Spleen (tissue), 11 donors: Measurements from ENCODE around the gene CHST2. TPM values are rescaled to one million over a fixed set of nuclear protein-coding genes. Genes with fewer than 3 reads are reported as not detected.

Experiments
- DNase-seq: peaks from one replicate; pipeline ENCODE4 v3.0.0-alpha.2; 2020
- H3K27ac ChIP-seq, 8 donors: fragments of 200-600 bp; sonication (generic) in 7 of 8; 1 replicate in 4 of 8; 2 replicates in 4 of 8; pipeline versions ENCODE4 v1.5.0 to v1.8.0; 2016 to 2021; ENCODE audit warnings: inconsistent platforms in 4 of 8, mild to moderate bottlenecking in 4 of 8, moderate library complexity in 1 of 8
- H3K27me3 ChIP-seq, 7 donors: fragments of 200-600 bp; sonication (generic) in 6 of 7; replicated peaks in 1 of 7; 1 replicate in 4 of 7; 2 replicates in 3 of 7; pipeline versions ENCODE4 v1.5.0 to v1.8.0; 2016 to 2021; ENCODE audit warnings: inconsistent platforms in 3 of 7, mild to moderate bottlenecking in 1 of 7
- H3K36me3 ChIP-seq, 6 donors: fragments of 200-600 bp; sonication (generic) in 5 of 6; 1 replicate in 4 of 6; 2 replicates in 2 of 6; pipeline versions ENCODE4 v1.5.0 to v1.8.0; 2016 to 2021; ENCODE audit warnings: inconsistent platforms in 2 of 6
- H3K4me1 ChIP-seq, 6 donors: fragments of 200-600 bp; sonication (generic) in 5 of 6; 1 replicate in 3 of 6; 2 replicates in 3 of 6; pipeline versions ENCODE4 v1.5.0 to v1.8.0; 2016 to 2021; ENCODE audit warnings: inconsistent platforms in 3 of 6
- H3K4me3 ChIP-seq, 8 donors: fragments of 200-600 bp; sonication (generic) in 7 of 8; 1 replicate in 4 of 8; 2 replicates in 4 of 8; pipeline versions ENCODE4 v1.5.0 to v1.8.0; 2016 to 2021; ENCODE audit warnings: inconsistent platforms in 4 of 8, mild to moderate bottlenecking in 4 of 8, moderate library complexity in 2 of 8
- H3K9me3 ChIP-seq, 8 donors: fragments of 200-600 bp; sonication (generic) in 7 of 8; 1 replicate in 4 of 8; 2 replicates in 4 of 8; pipeline versions ENCODE4 v1.5.0 to v1.8.0; 2016 to 2021; ENCODE audit warnings: inconsistent platforms in 4 of 8
- CTCF ChIP-seq, 11 experiments: fragments of 200-600 bp in 7 of 11; fragments of 450-650 bp in 4 of 11; sonication (generic) in 4 of 11; IDR thresholded peaks in 8 of 11; conservative IDR thresholded peaks in 3 of 11; 1 replicate in 7 of 11; 2 replicates in 4 of 11; pipeline versions ENCODE4 v1.4.0 to v1.8.0; 2016 to 2021; ENCODE audit warnings: antibody characterized with exemption in 11 of 11, inconsistent platforms in 4 of 11, mild to moderate bottlenecking in 1 of 11
- POLR2A ChIP-seq, 3 donors: fragments of 450-650 bp; IDR thresholded peaks; one replicate each; pipeline ENCODE4 v1.5.1; 2017; ENCODE audit warnings: antibody characterized with exemption in 3 of 3, mild to moderate bottlenecking in 1 of 3
- POLR2AphosphoS5 ChIP-seq, 3 donors: sonication (generic); formaldehyde crosslinking; IDR thresholded peaks; one replicate each; pipeline ENCODE4 v1.5.1; 2017; ENCODE audit warnings: antibody characterized with exemption in 3 of 3
- WGBS, 5 donors: extraction: QIAGEN DNeasy Blood & Tissue Kit in 3 of 5; methylation state at CpG; one replicate each; pipeline versions ENCODE4 v1.1.5 to v1.1.7; 2013 to 2018; 5-methylcytosine and 5-hydroxymethylcytosine counted together
- intact Hi-C: fragments of 100-400 bp; cut with DNase I; formaldehyde crosslinking; loops from one replicate; pipeline ENCODE4 v1.15.0; 2023; ENCODE audit warnings: low total_unique reads
- polyA plus RNA-seq, 3 donors: library from polyadenylated mRNA; stranded (reverse); fragments of 200-250 nt; gene quantifications; one replicate each; pipeline ENCODE4 v1.2.1, GENCODE V29; 2013
- total RNA-seq, 7 donors: library from RNA; depleted of rRNA in 3 of 7; stranded (reverse); fragments of >200 nt in 3 of 7; fragmentation: NEBNext Ultra II Directional in 4 of 7; extraction: Animal tissue kit (Norgen Biotek cat#: 25700) in 4 of 7; gene quantifications; one replicate each; pipeline versions ENCODE4 v1.1.0 to v1.2.1, GENCODE V29; 2016 to 2021
- donor health status: healthy with polysubstance abuse.
- donor health status: DM: no; HTN: no; CAD: no; lungs with moderate emphysema.
- donor health status: DM: no; HTN: no; CAD: no.
- donor health status: Bipolar disorder and iron deficiency.
- donor health status: healthy.
- donor health status: DM: no; HTN: no; CAD: no.
- donor health status: DM: yes; HTN: yes; CAD: no.

CHST2 gene
- total and polyA plus RNA-seq, 10 donors = 8.5 to 46.6 (median 30.5) TPM

GRCh38 chr3:143078883-143079282 is 40.7 kb upstream of the CHST2 start:
- H3K4me1 ChIP-seq = peaks cover 0 to 13% (median 7%) of the 10 kb centered on the region in 6 donors
- intact Hi-C loops = no loop called here
- no peaks in the 10 kb centered on the region for H3K9me3 ChIP-seq
- no peak overlapping the region for H3K27ac ChIP-seq
- no peaks in the 10 kb centered on the region for H3K27me3 ChIP-seq
- 87 to 94% (median 91%) methylated on average over 4 of the region's 4 CpGs for WGBS, 5 donors
- no peak for TF ChIP-seq POLR2A (IDR thresholded peaks at IDR 0.05)
- no peak for TF ChIP-seq CTCF (IDR thresholded peaks at IDR 0.05 in 8 of 11, conservative IDR thresholded peaks at IDR 0.05 in 3 of 11)
- TF ChIP-seq POLR2AphosphoS5 (IDR thresholded peaks at IDR 0.05) = no peak
- DNase-seq = no peak
- no peaks in the 10 kb centered on the region for H3K36me3 ChIP-seq
- H3K4me3 ChIP-seq = no peak overlapping the region

- Histone ChIP-seq H3K4me3 (no peak overlapping the region), H3K27ac (no peak overlapping the region), H3K9me3 (no peaks in the 10 kb centered on the region), H3K27me3 (no peaks in the 10 kb centered on the region), H3K36me3 (no peaks in the 10 kb centered on the region), H3K4me1 (peaks cover 2 to 21% (median 7%) of the 10 kb centered on the region in 6 donors)
- intact Hi-C loops = no loop called here
- TF ChIP-seq POLR2AphosphoS5 (IDR thresholded peaks at IDR 0.05) (no peak), CTCF (IDR thresholded peaks at IDR 0.05 in 8 of 11, conservative IDR thresholded peaks at IDR 0.05 in 3 of 11) (no peak), POLR2A (IDR thresholded peaks at IDR 0.05) (no peak)
- 90 to 92% (median 90%) methylated on average over 5 of the region's 5 CpGs for WGBS, 5 donors
- DNase-seq = no peak
Measured at GRCh38 chr3:143080196-143080595, 39.4 kb upstream of the CHST2 start.

- peak overlapping the region in 1 of 8 donors; percentile 25 for H3K4me3 ChIP-seq
- H3K36me3 ChIP-seq = no peaks in the 10 kb centered on the region
- H3K27ac ChIP-seq = no peak overlapping the region
- H3K9me3 ChIP-seq = no peaks in the 10 kb centered on the region
- no peaks in the 10 kb centered on the region for H3K27me3 ChIP-seq
- TF ChIP-seq POLR2A (IDR thresholded peaks at IDR 0.05) (no peak), POLR2AphosphoS5 (IDR thresholded peaks at IDR 0.05) (no peak), CTCF (IDR thresholded peaks at IDR 0.05 in 8 of 11, conservative IDR thresholded peaks at IDR 0.05 in 3 of 11) (no peak)
- WGBS, 5 donors = 59 to 88% (median 73%) methylated on average over 1 of the region's 1 CpG
- intact Hi-C loops = no loop called here
- peaks cover 4 to 23% (median 9%) of the 10 kb centered on the region in 6 donors for H3K4me1 ChIP-seq
- DNase-seq = no peak
Measured at GRCh38 chr3:143081365-143081764, 38.2 kb upstream of the CHST2 start.

- H3K36me3 ChIP-seq = no peaks in the 10 kb centered on the region
- 64 to 74% (median 68%) methylated on average over 19 of the region's 19 CpGs for WGBS, 5 donors
Measured at GRCh38 chr3:143081844-143082778, 37.5 kb upstream of the CHST2 start.

More at GRCh38 chr3:143081844-143082778, 37.5 kb upstream of the CHST2 start:
- H3K4me3 ChIP-seq = peak overlapping the region in 1 of 8 donors; percentile 25
- TF ChIP-seq POLR2AphosphoS5 (IDR thresholded peaks at IDR 0.05) (no peak), POLR2A (IDR thresholded peaks at IDR 0.05) (no peak)
- intact Hi-C loops = no loop called here
- DNase-seq = no peak
- H3K27me3 ChIP-seq = no peaks in the 10 kb centered on the region
- peaks cover 4 to 23% (median 9%) of the 10 kb centered on the region in 6 donors for H3K4me1 ChIP-seq
- H3K9me3 ChIP-seq = no peaks in the 10 kb centered on the region
- H3K27ac ChIP-seq = peak overlapping the region in 4 of 8 donors; percentile 42 to 75 (median 72)
